Liver (tissue), 9 donors: ENCODE results near the gene ENC1. TPM values are rescaled to one million over a fixed set of nuclear protein-coding genes. Genes with fewer than 3 reads are reported as not detected.

Experiments used
- DNase-seq: peaks from one replicate; pipeline ENCODE4 v3.0.0-alpha.2; 2017; ENCODE audit warnings: low spot score
- H3K27ac ChIP-seq, 2 donors: one replicate each; pipeline ENCODE4 v1.7.0; 2013; ENCODE audit warnings: inconsistent platforms in 2 of 2, low read length in 2 of 2, control low read depth in 1 of 2, low read depth in 1 of 2, mild to moderate bottlenecking in 1 of 2
- H3K27me3 ChIP-seq, 4 donors: one replicate each; pipeline versions ENCODE4 v1.6.1 to v1.7.0; 2013; ENCODE audit warnings: low read length in 3 of 4, inconsistent platforms in 1 of 4, mild to moderate bottlenecking in 1 of 4, moderate library complexity in 1 of 4; ENCODE audit not compliant: control insufficient read depth in 4 of 4, insufficient read depth in 4 of 4
- H3K36me3 ChIP-seq, 4 donors: one replicate each; pipeline versions ENCODE4 v1.6.1 to v1.7.0; 2013; ENCODE audit warnings: low read length in 3 of 4, mild to moderate bottlenecking in 3 of 4, low read depth in 1 of 4, moderate library complexity in 1 of 4; ENCODE audit not compliant: control insufficient read depth in 4 of 4, insufficient read depth in 3 of 4
- H3K4me1 ChIP-seq, 4 donors: one replicate each; pipeline versions ENCODE4 v1.6.1 to v1.7.0; 2013; ENCODE audit warnings: low read length in 3 of 4, mild to moderate bottlenecking in 3 of 4, moderate library complexity in 1 of 4; ENCODE audit not compliant: control insufficient read depth in 4 of 4, insufficient read depth in 4 of 4
- H3K4me3 ChIP-seq, 3 donors: one replicate each; pipeline versions ENCODE4 v1.6.1 to v1.7.0; 2013; ENCODE audit warnings: low read length in 3 of 3, control low read depth in 1 of 3, low read depth in 1 of 3, mild to moderate bottlenecking in 1 of 3
- H3K9ac ChIP-seq, 2 donors: one replicate each; pipeline ENCODE4 v1.7.0; 2013; ENCODE audit warnings: low read length in 2 of 2, mild to moderate bottlenecking in 2 of 2, moderate library complexity in 2 of 2, control low read depth in 1 of 2, low read depth in 1 of 2
- H3K9me3 ChIP-seq, 4 donors: one replicate each; pipeline versions ENCODE4 v1.6.1 to v1.7.0; 2013; ENCODE audit warnings: low read length in 3 of 4; ENCODE audit not compliant: control insufficient read depth in 4 of 4
- FOXA1 ChIP-seq: IDR thresholded peaks from 2 replicates; pipeline ENCODE4 v1.6.1; 2016; ENCODE audit warnings: antibody characterized with exemption
- FOXA2 ChIP-seq: IDR thresholded peaks from 2 replicates; pipeline ENCODE4 v1.6.1; 2016; ENCODE audit warnings: antibody characterized with exemption
- HNF4G ChIP-seq: IDR thresholded peaks from 2 replicates; pipeline ENCODE4 v1.6.1; 2016; ENCODE audit warnings: antibody characterized with exemption
- JUND ChIP-seq, 2 donors: IDR thresholded peaks; 2 replicates each; pipeline ENCODE4 v1.6.1; 2016; ENCODE audit warnings: antibody characterized with exemption in 2 of 2
- NR2F2 ChIP-seq: IDR thresholded peaks from 2 replicates; pipeline ENCODE4 v1.6.1; 2016; ENCODE audit warnings: antibody characterized with exemption
- RAD21 ChIP-seq, 2 donors: IDR thresholded peaks; 2 replicates each; pipeline ENCODE4 v1.6.1; 2016; ENCODE audit warnings: antibody characterized with exemption in 2 of 2, mild to moderate bottlenecking in 2 of 2
- RXRA ChIP-seq, 2 donors: IDR thresholded peaks; 2 replicates each; pipeline ENCODE4 v1.6.1; 2017 to 2018; ENCODE audit warnings: antibody characterized with exemption in 2 of 2, mild to moderate bottlenecking in 1 of 2
- SP1 ChIP-seq: IDR thresholded peaks from 2 replicates; pipeline ENCODE4 v1.6.1; 2018; ENCODE audit warnings: antibody characterized with exemption, mild to moderate bottlenecking
- TAF1 ChIP-seq: conservative IDR thresholded peaks from 2 replicates; pipeline ENCODE4 v1.6.1; 2016; ENCODE audit warnings: antibody characterized with exemption, mild to moderate bottlenecking
- YY1 ChIP-seq: IDR thresholded peaks from 2 replicates; pipeline ENCODE4 v1.6.1; 2016; ENCODE audit warnings: antibody characterized with exemption, mild to moderate bottlenecking
- ZBTB33 ChIP-seq: IDR thresholded peaks from 2 replicates; pipeline ENCODE4 v1.6.1; 2016; ENCODE audit warnings: antibody characterized with exemption
- WGBS: extraction: QIAGEN DNeasy Blood & Tissue Kit; methylation state at CpG from one replicate; pipeline ENCODE4 v1.1.7; 2013; 5-methylcytosine and 5-hydroxymethylcytosine counted together
- polyA plus RNA-seq, 2 donors: library from polyadenylated mRNA; stranded (reverse) in 1 of 2; unstranded in 1 of 2; fragments of 200-250 nt in 1 of 2; fragments of >200 nt in 1 of 2; fragmentation: Nextera tagmentation in 1 of 2; extraction: Ambion mirVana in 1 of 2; gene quantifications; one replicate each; pipeline versions ENCODE4 v1.2.1 to v1.2.3, GENCODE V29; 2013 to 2015
- total RNA-seq, 2 donors: library from RNA; depleted of rRNA; stranded (reverse); fragments of >200 nt; gene quantifications; one replicate each; pipeline ENCODE4 v1.2.3, GENCODE V29; 2014
- TF ChIP-seq, protein P1 (sequence below): IDR thresholded peaks from 2 replicates; pipeline ENCODE4 v1.6.1; 2016; ENCODE audit warnings: antibody characterized with exemption, mild to moderate bottlenecking
- TF ChIP-seq, protein P2 (sequence below): fragments of 150-350 bp; IDR thresholded peaks from 2 replicates; pipeline ENCODE4 v1.5.1; 2017; ENCODE audit warnings: improper control_type of control experiment, low read depth, low read length; ENCODE audit not compliant: missing input control
- TF ChIP-seq, protein P3 (sequence below): IDR thresholded peaks from 2 replicates; pipeline ENCODE4 v1.6.1; 2016; ENCODE audit warnings: antibody characterized with exemption
- TF ChIP-seq, protein P4 (sequence below): IDR thresholded peaks from 2 replicates; pipeline ENCODE4 v1.6.1; 2016; ENCODE audit warnings: antibody characterized with exemption
- donor health status: healthy.
- donor health status: healthy.
- donor health status: healthy.
- donor health status: healthy.
- donor health status: healthy.

ENC1 gene
- total and polyA plus RNA-seq, 4 donors = 5.7 to 34.4 (median 13.8) TPM

GRCh38 chr5:74667396-74667795 is 26.9 kb upstream of the ENC1 start (continued):
- TF ChIP-seq, protein P1, sequence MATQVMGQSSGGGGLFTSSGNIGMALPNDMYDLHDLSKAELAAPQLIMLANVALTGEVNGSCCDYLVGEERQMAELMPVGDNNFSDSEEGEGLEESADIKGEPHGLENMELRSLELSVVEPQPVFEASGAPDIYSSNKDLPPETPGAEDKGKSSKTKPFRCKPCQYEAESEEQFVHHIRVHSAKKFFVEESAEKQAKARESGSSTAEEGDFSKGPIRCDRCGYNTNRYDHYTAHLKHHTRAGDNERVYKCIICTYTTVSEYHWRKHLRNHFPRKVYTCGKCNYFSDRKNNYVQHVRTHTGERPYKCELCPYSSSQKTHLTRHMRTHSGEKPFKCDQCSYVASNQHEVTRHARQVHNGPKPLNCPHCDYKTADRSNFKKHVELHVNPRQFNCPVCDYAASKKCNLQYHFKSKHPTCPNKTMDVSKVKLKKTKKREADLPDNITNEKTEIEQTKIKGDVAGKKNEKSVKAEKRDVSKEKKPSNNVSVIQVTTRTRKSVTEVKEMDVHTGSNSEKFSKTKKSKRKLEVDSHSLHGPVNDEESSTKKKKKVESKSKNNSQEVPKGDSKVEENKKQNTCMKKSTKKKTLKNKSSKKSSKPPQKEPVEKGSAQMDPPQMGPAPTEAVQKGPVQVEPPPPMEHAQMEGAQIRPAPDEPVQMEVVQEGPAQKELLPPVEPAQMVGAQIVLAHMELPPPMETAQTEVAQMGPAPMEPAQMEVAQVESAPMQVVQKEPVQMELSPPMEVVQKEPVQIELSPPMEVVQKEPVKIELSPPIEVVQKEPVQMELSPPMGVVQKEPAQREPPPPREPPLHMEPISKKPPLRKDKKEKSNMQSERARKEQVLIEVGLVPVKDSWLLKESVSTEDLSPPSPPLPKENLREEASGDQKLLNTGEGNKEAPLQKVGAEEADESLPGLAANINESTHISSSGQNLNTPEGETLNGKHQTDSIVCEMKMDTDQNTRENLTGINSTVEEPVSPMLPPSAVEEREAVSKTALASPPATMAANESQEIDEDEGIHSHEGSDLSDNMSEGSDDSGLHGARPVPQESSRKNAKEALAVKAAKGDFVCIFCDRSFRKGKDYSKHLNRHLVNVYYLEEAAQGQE = no peak

DNA sequence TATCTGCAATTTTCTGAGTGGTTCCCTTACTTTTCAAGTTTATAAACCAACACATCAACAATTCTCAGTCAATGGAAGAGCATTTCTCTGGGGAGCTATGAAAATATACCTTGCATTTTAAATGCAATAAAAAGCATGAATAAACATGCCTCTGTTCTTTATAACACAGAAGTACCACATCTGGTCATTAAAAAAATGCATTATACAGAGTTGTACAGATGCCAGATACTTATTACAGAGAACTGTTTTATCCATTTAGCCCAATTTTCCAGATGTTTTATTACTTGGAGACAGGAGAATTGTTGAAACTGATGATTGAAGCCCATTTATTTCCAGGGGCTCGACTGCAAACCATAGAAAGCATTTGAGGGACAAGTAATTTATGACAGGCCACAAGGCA is 25.3 kb upstream of the ENC1 start:
- no peaks in the 10 kb centered on the region for H3K9me3 ChIP-seq
- no peak overlapping the region for H3K27ac ChIP-seq
- no peaks in the 10 kb centered on the region for H3K27me3 ChIP-seq
- H3K4me1 ChIP-seq = no peaks in the 10 kb centered on the region
- no peak for DNase-seq
- H3K9ac ChIP-seq = no peak overlapping the region
- no peaks in the 10 kb centered on the region for H3K36me3 ChIP-seq
- 80% methylated on average over 1 of the region's 1 CpG for WGBS
- H3K4me3 ChIP-seq = no peak overlapping the region
- TF ChIP-seq FOXA1 (no peak), HNF4G (no peak), ZBTB33 (no peak)

DNA sequence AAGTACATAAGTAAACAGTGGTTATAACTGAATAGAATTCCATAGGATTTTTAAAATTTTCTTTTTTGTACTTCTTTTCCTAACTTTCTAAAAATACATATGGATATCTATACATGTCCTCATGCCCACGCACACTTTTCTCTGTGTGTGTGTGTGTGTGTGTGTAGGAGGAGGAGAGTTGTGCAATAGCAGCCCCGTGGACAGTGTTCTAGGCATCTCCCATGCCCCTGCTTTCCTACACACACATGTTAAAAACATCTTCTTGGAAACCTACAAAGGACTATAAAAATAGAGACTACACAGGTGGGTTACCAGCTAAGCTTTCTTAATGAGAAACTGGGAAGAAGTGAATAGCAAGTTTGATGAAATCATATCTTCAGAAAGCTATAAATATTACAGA is 24.7 kb upstream of the ENC1 start:
- Histone ChIP-seq H3K4me3 (no peak overlapping the region), H3K27me3 (no peaks in the 10 kb centered on the region), H3K9ac (no peak overlapping the region), H3K27ac (no peak overlapping the region), H3K9me3 (no peaks in the 10 kb centered on the region), H3K36me3 (no peaks in the 10 kb centered on the region), H3K4me1 (no peaks in the 10 kb centered on the region)
- TF ChIP-seq, protein P2, sequence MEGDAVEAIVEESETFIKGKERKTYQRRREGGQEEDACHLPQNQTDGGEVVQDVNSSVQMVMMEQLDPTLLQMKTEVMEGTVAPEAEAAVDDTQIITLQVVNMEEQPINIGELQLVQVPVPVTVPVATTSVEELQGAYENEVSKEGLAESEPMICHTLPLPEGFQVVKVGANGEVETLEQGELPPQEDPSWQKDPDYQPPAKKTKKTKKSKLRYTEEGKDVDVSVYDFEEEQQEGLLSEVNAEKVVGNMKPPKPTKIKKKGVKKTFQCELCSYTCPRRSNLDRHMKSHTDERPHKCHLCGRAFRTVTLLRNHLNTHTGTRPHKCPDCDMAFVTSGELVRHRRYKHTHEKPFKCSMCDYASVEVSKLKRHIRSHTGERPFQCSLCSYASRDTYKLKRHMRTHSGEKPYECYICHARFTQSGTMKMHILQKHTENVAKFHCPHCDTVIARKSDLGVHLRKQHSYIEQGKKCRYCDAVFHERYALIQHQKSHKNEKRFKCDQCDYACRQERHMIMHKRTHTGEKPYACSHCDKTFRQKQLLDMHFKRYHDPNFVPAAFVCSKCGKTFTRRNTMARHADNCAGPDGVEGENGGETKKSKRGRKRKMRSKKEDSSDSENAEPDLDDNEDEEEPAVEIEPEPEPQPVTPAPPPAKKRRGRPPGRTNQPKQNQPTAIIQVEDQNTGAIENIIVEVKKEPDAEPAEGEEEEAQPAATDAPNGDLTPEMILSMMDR = no peak
- no peak for TF ChIP-seq NR2F2
- TF ChIP-seq JUND (IDR thresholded peaks at IDR 0.05) = no peak
- TF ChIP-seq, protein P3, sequence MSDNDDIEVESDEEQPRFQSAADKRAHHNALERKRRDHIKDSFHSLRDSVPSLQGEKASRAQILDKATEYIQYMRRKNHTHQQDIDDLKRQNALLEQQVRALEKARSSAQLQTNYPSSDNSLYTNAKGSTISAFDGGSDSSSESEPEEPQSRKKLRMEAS = no peak
- no peak for TF ChIP-seq SP1
- no peak for TF ChIP-seq YY1
- TF ChIP-seq TAF1 = no peak
- TF ChIP-seq, protein P1 = no peak
- TF ChIP-seq, protein P4, sequence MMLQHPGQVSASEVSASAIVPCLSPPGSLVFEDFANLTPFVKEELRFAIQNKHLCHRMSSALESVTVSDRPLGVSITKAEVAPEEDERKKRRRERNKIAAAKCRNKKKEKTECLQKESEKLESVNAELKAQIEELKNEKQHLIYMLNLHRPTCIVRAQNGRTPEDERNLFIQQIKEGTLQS = no peak
- TF ChIP-seq RXRA (IDR thresholded peaks at IDR 0.05) = no peak
- TF ChIP-seq RAD21 (IDR thresholded peaks at IDR 0.05) = no peak
- no peak for TF ChIP-seq FOXA2
- TF ChIP-seq HNF4G = no peak
- TF ChIP-seq ZBTB33 = no peak
- WGBS = 33% methylated on average over 2 of the region's 2 CpGs
- DNase-seq = no peak
